NK-92 (cell line): ENCODE results near the gene ABL2.

ENCODE experiments used
- DNase-seq: peaks from one replicate; lab custom pipeline; 2025; ENCODE audit not compliant: unreplicated experiment; lab: John Stamatoyannopoulos, UW

The ABL2 gene

GRCh38 chr1:179095924-179096323 lies 133.6 kb downstream of the ABL2 start:
- DNase-seq, result no peak

GRCh38 chr1:179095377-179095776 lies 134.1 kb downstream of the ABL2 start:
- DNase-seq, result no peak

GRCh38 chr1:179094818-179095217 lies 134.7 kb downstream of the ABL2 start:
- DNase-seq, result no peak

GRCh38 chr1:179092896-179093461 lies 136.5 kb downstream of the ABL2 start:
- no peak for DNase-seq

- DNase-seq, result no peak
Observed at GRCh38 chr1:179091691-179092165, 137.7 kb downstream of the ABL2 start.

- no peak for DNase-seq
Observed at GRCh38 chr1:179090923-179091322, 138.6 kb downstream of the ABL2 start.

GRCh38 chr1:179090522-179090921 lies 139.0 kb downstream of the ABL2 start:
- no peak for DNase-seq

GRCh38 chr1:179089827-179090482 lies 139.5 kb downstream of the ABL2 start:
- DNase-seq, result no peak

GRCh38 chr1:179087665-179088064 lies 141.8 kb downstream of the ABL2 start:
- no peak for DNase-seq

- no peak for DNase-seq
Observed at GRCh38 chr1:179083533-179083932, 145.9 kb downstream of the ABL2 start.

GRCh38 chr1:179082999-179083335 lies 146.5 kb downstream of the ABL2 start:
- no peak for DNase-seq

- no peak for DNase-seq
Observed at GRCh38 chr1:179082333-179082998, 147.0 kb downstream of the ABL2 start.

GRCh38 chr1:179081687-179082332 lies 147.7 kb downstream of the ABL2 start, which contains the start of gene TOR3A:
TOR3A (plus strand) TSS chr1:179082070; CDS start chr1:179082129, 59 bp downstream.
- DNase-seq, result no peak

- DNase-seq, result no peak
Observed at GRCh38 chr1:179080866-179081686, 148.4 kb downstream of the ABL2 start.

- DNase-seq, result no peak
Observed at GRCh38 chr1:179079113-179079761, 150.2 kb downstream of the ABL2 start.

GRCh38 chr1:179077396-179077795 lies 152.1 kb downstream of the ABL2 start:
- no peak for DNase-seq

GRCh38 chr1:179066471-179066870 lies 163.0 kb downstream of the ABL2 start:
- DNase-seq, result no peak

- no peak for DNase-seq
Observed at GRCh38 chr1:179061360-179062282, 167.9 kb downstream of the ABL2 start.
